Endothelial cell (in vitro differentiated cells): ENCODE results near the gene MYBBP1A. TPM values are rescaled to one million over a fixed set of nuclear protein-coding genes. Genes with fewer than 3 reads are reported as not detected.
A peak's percentile ranks its signal among the peaks of the same experiment; 100 is the strongest.

ENCODE experiments used
- DNase-seq: peaks from one replicate; pipeline ENCODE4 v3.0.0; 2021; ENCODE audit warnings: low spot score
- H3K27ac Mint-ChIP-seq: one replicate; pipeline ENCODE4 v1.8.0; 2021; ENCODE audit warnings: mixed read lengths, inconsistent platforms; ENCODE audit not compliant: unreplicated experiment
- H3K27me3 Mint-ChIP-seq: one replicate; pipeline ENCODE4 v1.8.0; 2021; ENCODE audit warnings: mild to moderate bottlenecking, moderate library complexity, mixed read lengths, inconsistent platforms; ENCODE audit not compliant: unreplicated experiment
- H3K36me3 Mint-ChIP-seq: one replicate; pipeline ENCODE4 v1.8.0; 2021; ENCODE audit warnings: mild to moderate bottlenecking, low read depth, mixed read lengths, inconsistent platforms; ENCODE audit not compliant: unreplicated experiment
- H3K4me1 Mint-ChIP-seq: one replicate; pipeline ENCODE4 v1.8.0; 2021; ENCODE audit warnings: mild to moderate bottlenecking, mixed read lengths, inconsistent platforms; ENCODE audit not compliant: unreplicated experiment
- H3K4me3 Mint-ChIP-seq: one replicate; pipeline ENCODE4 v1.8.0; 2021; ENCODE audit warnings: mild to moderate bottlenecking, mixed read lengths, inconsistent platforms; ENCODE audit not compliant: unreplicated experiment
- H3K9me3 Mint-ChIP-seq: one replicate; pipeline ENCODE4 v1.8.0; 2021; ENCODE audit warnings: mixed read lengths, inconsistent platforms; ENCODE audit not compliant: unreplicated experiment
- total RNA-seq: library from RNA; stranded (reverse); fragmentation: NEBNext Ultra II Directional; extraction: Animal tissue kit (Norgen Biotek cat#: 25700); gene quantifications from one replicate; pipeline ENCODE4 v1.2.1, GENCODE V29; 2021; ENCODE audit not compliant: unreplicated experiment
- TF ChIP-seq, protein P1 (sequence below): fragments of 200-600 bp; sonication (generic); IDR thresholded peaks from one replicate; pipeline ENCODE4 v1.5.0; 2021; ENCODE audit warnings: antibody characterized with exemption; ENCODE audit not compliant: unreplicated experiment

Gene MYBBP1A
- total RNA-seq, 1 donor from 2014 or later = 32.4 TPM

GRCh38 chr17:4551141-4551540 lies 4.0 kb downstream of the MYBBP1A start:
- Mint-ChIP-seq H3K9me3 (no peaks in the 10 kb centered on the region), H3K27ac (no peak overlapping the region), H3K4me3 (peak overlapping the region; percentile 79), H3K27me3 (peaks cover 21% of the 10 kb centered on the region), H3K4me1 (peaks cover 22% of the 10 kb centered on the region), H3K36me3 (peaks cover 4% of the 10 kb centered on the region)
- peak; percentile 24 for DNase-seq
- TF ChIP-seq, protein P1, sequence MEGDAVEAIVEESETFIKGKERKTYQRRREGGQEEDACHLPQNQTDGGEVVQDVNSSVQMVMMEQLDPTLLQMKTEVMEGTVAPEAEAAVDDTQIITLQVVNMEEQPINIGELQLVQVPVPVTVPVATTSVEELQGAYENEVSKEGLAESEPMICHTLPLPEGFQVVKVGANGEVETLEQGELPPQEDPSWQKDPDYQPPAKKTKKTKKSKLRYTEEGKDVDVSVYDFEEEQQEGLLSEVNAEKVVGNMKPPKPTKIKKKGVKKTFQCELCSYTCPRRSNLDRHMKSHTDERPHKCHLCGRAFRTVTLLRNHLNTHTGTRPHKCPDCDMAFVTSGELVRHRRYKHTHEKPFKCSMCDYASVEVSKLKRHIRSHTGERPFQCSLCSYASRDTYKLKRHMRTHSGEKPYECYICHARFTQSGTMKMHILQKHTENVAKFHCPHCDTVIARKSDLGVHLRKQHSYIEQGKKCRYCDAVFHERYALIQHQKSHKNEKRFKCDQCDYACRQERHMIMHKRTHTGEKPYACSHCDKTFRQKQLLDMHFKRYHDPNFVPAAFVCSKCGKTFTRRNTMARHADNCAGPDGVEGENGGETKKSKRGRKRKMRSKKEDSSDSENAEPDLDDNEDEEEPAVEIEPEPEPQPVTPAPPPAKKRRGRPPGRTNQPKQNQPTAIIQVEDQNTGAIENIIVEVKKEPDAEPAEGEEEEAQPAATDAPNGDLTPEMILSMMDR = peak; percentile 24

- Mint-ChIP-seq H3K27me3 (peaks cover 23% of the 10 kb centered on the region), H3K27ac (no peak overlapping the region), H3K4me3 (peak overlapping the region; percentile 79), H3K36me3 (peaks cover 4% of the 10 kb centered on the region), H3K9me3 (no peaks in the 10 kb centered on the region), H3K4me1 (peaks cover 16% of the 10 kb centered on the region)
- TF ChIP-seq, protein P1 = no peak
- DNase-seq = no peak
These were observed 4.6 kb downstream of the MYBBP1A start for GRCh38 chr17:4550534-4551039.

GRCh38 chr17:4549781-4550533 lies 5.2 kb downstream of the MYBBP1A start:
- H3K9me3 Mint-ChIP-seq = no peaks in the 10 kb centered on the region
- no peak for DNase-seq
- peaks cover 4% of the 10 kb centered on the region for H3K36me3 Mint-ChIP-seq
- H3K4me1 Mint-ChIP-seq = peaks cover 14% of the 10 kb centered on the region
- H3K27me3 Mint-ChIP-seq = peaks cover 25% of the 10 kb centered on the region
- H3K4me3 Mint-ChIP-seq = no peak overlapping the region
- TF ChIP-seq, protein P1 = no peak
- no peak overlapping the region for H3K27ac Mint-ChIP-seq

DNA sequence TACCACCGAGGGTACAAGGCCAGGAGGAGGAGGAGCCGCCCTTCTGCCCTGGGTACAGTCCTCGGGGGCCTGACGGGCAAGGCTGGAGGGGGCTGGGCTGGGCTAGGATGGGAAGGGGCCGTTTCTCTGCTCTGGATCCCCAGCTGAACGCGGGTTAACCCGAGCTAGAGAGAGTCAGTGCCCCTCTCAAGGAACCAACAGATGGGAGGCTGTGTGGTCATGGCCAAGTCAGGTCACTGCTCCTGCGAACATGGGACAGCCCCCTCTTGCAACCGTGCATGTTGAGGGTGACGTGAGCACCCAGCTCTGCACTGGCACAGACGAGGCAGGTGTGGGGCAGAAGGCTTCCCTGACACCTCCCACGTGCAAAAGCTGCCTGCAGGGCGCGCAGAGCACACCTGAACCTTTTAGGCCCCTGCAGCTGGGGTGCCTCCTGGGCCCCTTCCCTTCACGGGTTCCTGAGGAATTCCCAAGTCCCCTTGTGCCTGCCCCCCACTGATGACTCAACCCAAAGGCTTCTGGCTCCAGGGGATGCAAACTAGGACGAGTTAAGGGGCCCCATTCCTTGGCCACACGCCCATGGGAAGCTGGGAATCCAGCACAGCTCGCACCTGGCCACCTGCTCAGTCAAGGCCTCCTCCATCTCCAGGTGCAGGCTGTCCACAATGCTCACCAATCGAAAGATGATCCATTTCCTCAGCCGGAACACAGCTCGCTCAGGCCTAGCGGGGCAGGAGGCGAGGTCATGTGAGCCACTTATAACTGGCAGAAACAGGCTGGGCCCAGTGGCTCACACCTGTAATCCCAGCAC lies 6.3 kb downstream of the MYBBP1A start:
- Mint-ChIP-seq H3K27me3 (peaks cover 23% of the 10 kb centered on the region), H3K4me3 (no peak overlapping the region), H3K9me3 (no peaks in the 10 kb centered on the region), H3K4me1 (peaks cover 7% of the 10 kb centered on the region), H3K27ac (no peak overlapping the region), H3K36me3 (peaks cover 4% of the 10 kb centered on the region)
- TF ChIP-seq, protein P1 = no peak
- DNase-seq = no peak
